Measurements from ENCODE around the gene LRRC8D.
A peak's percentile ranks its signal among the peaks of the same experiment; 100 is the strongest.

LRRC8D gene

GRCh38 chr1:89945852-89946476, 125.1 kb downstream of the LRRC8D start:
- TF ChIP-seq FOXK2 (IDR thresholded peaks at IDR 0.05) (no peak), ELF4 (IDR thresholded peaks at IDR 0.05) (no peak)
- no peak for DNase-seq (ENCODE audit: extremely low spot score)
- CTCF ChIA-PET: no interaction called here
- POLR2A ChIA-PET: no interaction called here

- no peak for DNase-seq (ENCODE audit: extremely low spot score)
- CTCF ChIA-PET: no interaction called here
- no peak for TF ChIP-seq TARDBP (IDR thresholded peaks at IDR 0.05)
- no peak for TF ChIP-seq FOXM1 (IDR thresholded peaks at IDR 0.05; ENCODE audit: borderline replicate concordance)
- no peak for TF ChIP-seq FOXA1 (IDR thresholded peaks at IDR 0.05)
- no peak for TF ChIP-seq BHLHE40 (IDR thresholded peaks at IDR 0.05; ENCODE audit: borderline replicate concordance)
- TF ChIP-seq L3MBTL2 (conservative IDR thresholded peaks at IDR 0.05): no peak
- no peak for TF ChIP-seq PKNOX1 (IDR thresholded peaks at IDR 0.05)
- POLR2A ChIA-PET: no interaction called here
Measured at GRCh38 chr1:89946532-89946931, 125.7 kb downstream of the LRRC8D start.

GRCh38 chr1:89948722-89949345, 128.0 kb downstream of the LRRC8D start:
- no peak for DNase-seq (ENCODE audit: extremely low spot score)
- POLR2A ChIA-PET: no interaction called here
- CTCF ChIA-PET: interaction anchor here (0.6 kb wide), 2 partner anchors 153 to 165 kb away, joined by 3 read pairs; no protein-coding TSS in a partner anchor
- no peak for TF ChIP-seq NFRKB (IDR thresholded peaks at IDR 0.05)

- no peak for DNase-seq (ENCODE audit: extremely low spot score)
- ChIA-PET POLR2A (no interaction called here), CTCF (interaction anchor here (0.6 kb wide), 2 partner anchors 178 to 184 kb away, joined by 4 to 5 read pairs; no protein-coding TSS in a partner anchor)
- no peak for TF ChIP-seq ARNT (IDR thresholded peaks at IDR 0.05)
- TF ChIP-seq NFRKB (IDR thresholded peaks at IDR 0.05): no peak
- no peak for TF ChIP-seq SUZ12 (IDR thresholded peaks at IDR 0.05)
- no peak for TF ChIP-seq CTBP1 (IDR thresholded peaks at IDR 0.05; ENCODE audit: borderline replicate concordance)
- TF ChIP-seq FOXK2 (IDR thresholded peaks at IDR 0.05): no peak
- no peak for TF ChIP-seq FOXM1 (IDR thresholded peaks at IDR 0.05; ENCODE audit: borderline replicate concordance)
- no peak for TF ChIP-seq L3MBTL2 (conservative IDR thresholded peaks at IDR 0.05)
- no peak for TF ChIP-seq SP1 (IDR thresholded peaks at IDR 0.05)
- TF ChIP-seq ZNF384 (IDR thresholded peaks at IDR 0.05): no peak
- no peak for TF ChIP-seq BHLHE40 (IDR thresholded peaks at IDR 0.05; ENCODE audit: borderline replicate concordance)
- no peak for TF ChIP-seq TARDBP (IDR thresholded peaks at IDR 0.05)
- no peak for TF ChIP-seq PKNOX1 (IDR thresholded peaks at IDR 0.05)
- no peak for TF ChIP-seq LEF1 (IDR thresholded peaks at IDR 0.05; ENCODE audit: borderline replicate concordance)
- no peak for TF ChIP-seq ELF4 (IDR thresholded peaks at IDR 0.05)
- TF ChIP-seq FOXA1 (IDR thresholded peaks at IDR 0.05): no peak
- no peak for TF ChIP-seq HDGF (IDR thresholded peaks at IDR 0.05; ENCODE audit: borderline replicate concordance)
Measured at GRCh38 chr1:89949991-89950624, 129.3 kb downstream of the LRRC8D start.

GRCh38 chr1:89950703-89951102, 129.9 kb downstream of the LRRC8D start:
- ChIA-PET POLR2A (no interaction called here), CTCF (interaction anchor here (0.6 kb wide), 1 partner anchor 185 kb away, joined by 5 read pairs; no protein-coding TSS in a partner anchor)
- no peak for DNase-seq (ENCODE audit: extremely low spot score)
- TF ChIP-seq ARNT (IDR thresholded peaks at IDR 0.05) (no peak), ZNF384 (IDR thresholded peaks at IDR 0.05) (0 out of 2 replicates have a peak, but pooled peaks have one; percentile 14)

GRCh38 chr1:89951766-89952604, 131.2 kb downstream of the LRRC8D start:
- no peak for DNase-seq (ENCODE audit: extremely low spot score)
- TF ChIP-seq TARDBP (IDR thresholded peaks at IDR 0.05): no peak
- TF ChIP-seq FOXA1 (IDR thresholded peaks at IDR 0.05): no peak
- TF ChIP-seq FOXK2 (IDR thresholded peaks at IDR 0.05): no peak
- no peak for TF ChIP-seq SUZ12 (IDR thresholded peaks at IDR 0.05)
- no peak for TF ChIP-seq BHLHE40 (IDR thresholded peaks at IDR 0.05; ENCODE audit: borderline replicate concordance)
- no peak for TF ChIP-seq HDGF (IDR thresholded peaks at IDR 0.05; ENCODE audit: borderline replicate concordance)
- no peak for TF ChIP-seq ELF4 (IDR thresholded peaks at IDR 0.05)
- TF ChIP-seq ARNT (IDR thresholded peaks at IDR 0.05): no peak
- TF ChIP-seq LEF1 (IDR thresholded peaks at IDR 0.05; ENCODE audit: borderline replicate concordance): no peak
- no peak for TF ChIP-seq PKNOX1 (IDR thresholded peaks at IDR 0.05)
- TF ChIP-seq SP1 (IDR thresholded peaks at IDR 0.05): no peak
- TF ChIP-seq ZNF384 (IDR thresholded peaks at IDR 0.05): no peak
- no peak for TF ChIP-seq NFRKB (IDR thresholded peaks at IDR 0.05)
- TF ChIP-seq L3MBTL2 (conservative IDR thresholded peaks at IDR 0.05): no peak
- no peak for TF ChIP-seq CTBP1 (IDR thresholded peaks at IDR 0.05; ENCODE audit: borderline replicate concordance)
- no peak for TF ChIP-seq FOXM1 (IDR thresholded peaks at IDR 0.05; ENCODE audit: borderline replicate concordance)
- POLR2A ChIA-PET: no interaction called here
- CTCF ChIA-PET: interaction anchor here (0.6 to 0.7 kb wide), 3 partner anchors 35 to 152 kb away, joined by 3 to 6 read pairs (median 4); no protein-coding TSS in a partner anchor

All from HEK293T (cell line).